Activated naive CD8-positive, alpha-beta T cell treated with anti-CD3 and anti-CD28 coated beads, Interleukin-2, amount 10 ng/mL, durations not matched to agents 7 days and 5 days (primary cell): Measurements from ENCODE around the gene NRXN3. TPM values are rescaled to one million over a fixed set of nuclear protein-coding genes. Genes with fewer than 3 reads are reported as not detected.
"Not testable (repeated sequence)": the region's sequence is repeated elsewhere in the genome, so short reads cannot be mapped to it uniquely, and the experiment has no call there.

Experiments used
- ATAC-seq: fragments of 150-1000 bp; cut with Tn5 transposase; one replicate; pipeline ENCODE4 v1.10.0; 2021; ENCODE audit warnings: low read depth, moderate library complexity
- POLR2A ChIA-PET: fragments of 350-600 bp; sonication (Branson Sonifier 250); formaldehyde crosslinking; loops from one replicate; lab custom pipeline; 2021; ENCODE audit warnings: antibody characterized with exemption; lab: Charles Lee
- DNase-seq: peaks from one replicate; pipeline ENCODE4 v3.0.0; 2021
- H3K27ac Mint-ChIP-seq: one replicate; pipeline ENCODE4 v1.8.0; 2022; ENCODE audit warnings: mild to moderate bottlenecking, mixed read lengths
- H3K27me3 Mint-ChIP-seq: one replicate; pipeline ENCODE4 v1.8.0; 2022; ENCODE audit warnings: mild to moderate bottlenecking, moderate library complexity, mixed read lengths
- H3K36me3 Mint-ChIP-seq: one replicate; pipeline ENCODE4 v1.8.0; 2021; ENCODE audit warnings: mild to moderate bottlenecking, mixed read lengths
- H3K4me1 Mint-ChIP-seq: one replicate; pipeline ENCODE4 v1.8.0; 2021; ENCODE audit warnings: mixed read lengths
- H3K4me3 Mint-ChIP-seq: one replicate; pipeline ENCODE4 v1.8.0; 2022; ENCODE audit warnings: mild to moderate bottlenecking, moderate library complexity, mixed read lengths
- H3K9me3 Mint-ChIP-seq: one replicate; pipeline ENCODE4 v1.8.0; 2021; ENCODE audit warnings: mixed read lengths
- total RNA-seq, 2 experiments: library from RNA; stranded (reverse); gene quantifications; one replicate each; pipeline ENCODE4 v1.2.3, GENCODE V29; 2021

The NRXN3 gene
- total RNA-seq, 2 experiments from 2014 or later = not detected

- no peak for ATAC-seq
- Mint-ChIP-seq H3K27me3 (no peaks in the 10 kb centered on the region), H3K36me3 (no peaks in the 10 kb centered on the region), H3K4me3 (no peak overlapping the region), H3K9me3 (no peaks in the 10 kb centered on the region), H3K4me1 (no peaks in the 10 kb centered on the region), H3K27ac (no peak overlapping the region)
- no peak for DNase-seq
- POLR2A ChIA-PET = no interaction called here
These were observed 923.4 kb downstream of the NRXN3 start for GRCh38 chr14:79093531-79093930.

GRCh38 chr14:79094951-79095350 lies 924.8 kb downstream of the NRXN3 start:
- POLR2A ChIA-PET = no interaction called here

GRCh38 chr14:79096811-79097210 lies 926.6 kb downstream of the NRXN3 start:
- H3K36me3 Mint-ChIP-seq = no peaks in the 10 kb centered on the region
- POLR2A ChIA-PET = no interaction called here

More at GRCh38 chr14:79094951-79095350, 924.8 kb downstream of the NRXN3 start:
- no peak for DNase-seq
- Mint-ChIP-seq H3K36me3 (no peaks in the 10 kb centered on the region), H3K4me3 (no peak overlapping the region), H3K27me3 (no peaks in the 10 kb centered on the region), H3K27ac (no peak overlapping the region), H3K4me1 (no peaks in the 10 kb centered on the region), H3K9me3 (no peaks in the 10 kb centered on the region)
- no peak for ATAC-seq

GRCh38 chr14:79098324-79098723 lies 928.2 kb downstream of the NRXN3 start:
- Mint-ChIP-seq H3K9me3 (no peaks in the 10 kb centered on the region), H3K27ac (no peak overlapping the region), H3K4me1 (no peaks in the 10 kb centered on the region), H3K27me3 (no peaks in the 10 kb centered on the region), H3K4me3 (no peak overlapping the region), H3K36me3 (no peaks in the 10 kb centered on the region)
- ATAC-seq = no peak
- DNase-seq = no peak
- POLR2A ChIA-PET = no interaction called here

More at GRCh38 chr14:79096811-79097210, 926.6 kb downstream of the NRXN3 start:
- DNase-seq = no peak
- Mint-ChIP-seq H3K4me3 (no peak overlapping the region), H3K4me1 (no peaks in the 10 kb centered on the region), H3K27me3 (no peaks in the 10 kb centered on the region), H3K27ac (no peak overlapping the region), H3K9me3 (no peaks in the 10 kb centered on the region)
- no peak for ATAC-seq

- no peak overlapping the region for H3K4me3 Mint-ChIP-seq
- ATAC-seq (no peak), DNase-seq (no peak)
- no peaks in the 10 kb centered on the region for H3K4me1 Mint-ChIP-seq
- no peak overlapping the region for H3K27ac Mint-ChIP-seq
- no peaks in the 10 kb centered on the region for H3K27me3 Mint-ChIP-seq
- POLR2A ChIA-PET = no interaction called here
- H3K9me3 Mint-ChIP-seq = no peaks in the 10 kb centered on the region
- no peaks in the 10 kb centered on the region for H3K36me3 Mint-ChIP-seq
These were observed 930.4 kb downstream of the NRXN3 start for GRCh38 chr14:79100578-79100977.

- no peaks in the 10 kb centered on the region for H3K4me1 Mint-ChIP-seq
- no peaks in the 10 kb centered on the region for H3K27me3 Mint-ChIP-seq
- no peak for DNase-seq
- H3K36me3 Mint-ChIP-seq = no peaks in the 10 kb centered on the region
- ATAC-seq = no peak
- POLR2A ChIA-PET = no interaction called here
- no peak overlapping the region for H3K27ac Mint-ChIP-seq
- no peaks in the 10 kb centered on the region for H3K9me3 Mint-ChIP-seq
- no peak overlapping the region for H3K4me3 Mint-ChIP-seq
These were observed 931.2 kb downstream of the NRXN3 start for GRCh38 chr14:79101388-79101787.

GRCh38 chr14:79103764-79104163 lies 933.6 kb downstream of the NRXN3 start:
- Mint-ChIP-seq H3K36me3 (no peaks in the 10 kb centered on the region), H3K27ac (no peak overlapping the region), H3K9me3 (no peaks in the 10 kb centered on the region), H3K27me3 (no peaks in the 10 kb centered on the region), H3K4me3 (no peak overlapping the region), H3K4me1 (no peaks in the 10 kb centered on the region)
- ATAC-seq (no peak), DNase-seq (no peak)
- POLR2A ChIA-PET = no interaction called here

- H3K27ac Mint-ChIP-seq, POLR2A ChIA-PET, ATAC-seq, H3K4me3 Mint-ChIP-seq, H3K9me3 Mint-ChIP-seq, H3K4me1 Mint-ChIP-seq, H3K36me3 Mint-ChIP-seq, DNase-seq, H3K27me3 Mint-ChIP-seq: not testable (repeated sequence)
These were observed 940.4 kb downstream of the NRXN3 start for GRCh38 chr14:79110564-79110963.

GRCh38 chr14:79111987-79112501 lies 941.9 kb downstream of the NRXN3 start:
- Mint-ChIP-seq H3K4me3 (no peak overlapping the region), H3K27ac (no peak overlapping the region), H3K9me3 (peaks cover 1% of the 10 kb centered on the region), H3K4me1 (no peaks in the 10 kb centered on the region), H3K27me3 (no peaks in the 10 kb centered on the region), H3K36me3 (no peaks in the 10 kb centered on the region)
- no peak for ATAC-seq
- POLR2A ChIA-PET = no interaction called here
- no peak for DNase-seq

- no peak for DNase-seq
- H3K27ac Mint-ChIP-seq = no peak overlapping the region
- H3K4me3 Mint-ChIP-seq = no peak overlapping the region
- no peak for ATAC-seq
- H3K27me3 Mint-ChIP-seq = no peaks in the 10 kb centered on the region
- peaks cover 1% of the 10 kb centered on the region for H3K9me3 Mint-ChIP-seq
- no peaks in the 10 kb centered on the region for H3K4me1 Mint-ChIP-seq
- POLR2A ChIA-PET = no interaction called here
- H3K36me3 Mint-ChIP-seq = no peaks in the 10 kb centered on the region
These were observed 947.4 kb downstream of the NRXN3 start for GRCh38 chr14:79117561-79117960.

GRCh38 chr14:79118291-79118690 lies 948.1 kb downstream of the NRXN3 start:
- Mint-ChIP-seq H3K4me1 (no peaks in the 10 kb centered on the region), H3K36me3 (no peaks in the 10 kb centered on the region), H3K27ac (no peak overlapping the region), H3K27me3 (no peaks in the 10 kb centered on the region), H3K9me3 (peaks cover 1% of the 10 kb centered on the region), H3K4me3 (no peak overlapping the region)
- no peak for ATAC-seq
- POLR2A ChIA-PET = no interaction called here
- DNase-seq = no peak

GRCh38 chr14:79134361-79134760 lies 964.2 kb downstream of the NRXN3 start:
- DNase-seq (no peak), ATAC-seq (no peak)
- H3K4me1 Mint-ChIP-seq = no peaks in the 10 kb centered on the region
- H3K27me3 Mint-ChIP-seq = no peaks in the 10 kb centered on the region
- H3K36me3 Mint-ChIP-seq = no peaks in the 10 kb centered on the region
- no peak overlapping the region for H3K27ac Mint-ChIP-seq
- H3K9me3 Mint-ChIP-seq = peaks cover 1% of the 10 kb centered on the region
- H3K4me3 Mint-ChIP-seq = no peak overlapping the region
- POLR2A ChIA-PET = no interaction called here

GRCh38 chr14:79136071-79137044 lies 966.2 kb downstream of the NRXN3 start:
- Mint-ChIP-seq H3K4me1 (no peaks in the 10 kb centered on the region), H3K9me3 (peaks cover 1% of the 10 kb centered on the region), H3K27me3 (no peaks in the 10 kb centered on the region), H3K36me3 (no peaks in the 10 kb centered on the region), H3K27ac (no peak overlapping the region), H3K4me3 (no peak overlapping the region)
- DNase-seq = no peak
- POLR2A ChIA-PET = no interaction called here
- ATAC-seq = no peak

GRCh38 chr14:79137045-79137430 lies 966.9 kb downstream of the NRXN3 start:
- Mint-ChIP-seq H3K27ac (no peak overlapping the region), H3K4me1 (no peaks in the 10 kb centered on the region), H3K9me3 (peaks cover 1% of the 10 kb centered on the region), H3K36me3 (no peaks in the 10 kb centered on the region), H3K27me3 (no peaks in the 10 kb centered on the region), H3K4me3 (no peak overlapping the region)
- POLR2A ChIA-PET = no interaction called here
- ATAC-seq (no peak), DNase-seq (no peak)
